SKM-1 treated with dmso at 0.1 percent for 144 hours (cell line): ENCODE measurements around the gene CADPS.

Source experiments
- DNase-seq: peaks from one replicate; lab custom pipeline; 2025; ENCODE audit not compliant: unreplicated experiment; lab: John Stamatoyannopoulos, UW

The CADPS gene

DNA sequence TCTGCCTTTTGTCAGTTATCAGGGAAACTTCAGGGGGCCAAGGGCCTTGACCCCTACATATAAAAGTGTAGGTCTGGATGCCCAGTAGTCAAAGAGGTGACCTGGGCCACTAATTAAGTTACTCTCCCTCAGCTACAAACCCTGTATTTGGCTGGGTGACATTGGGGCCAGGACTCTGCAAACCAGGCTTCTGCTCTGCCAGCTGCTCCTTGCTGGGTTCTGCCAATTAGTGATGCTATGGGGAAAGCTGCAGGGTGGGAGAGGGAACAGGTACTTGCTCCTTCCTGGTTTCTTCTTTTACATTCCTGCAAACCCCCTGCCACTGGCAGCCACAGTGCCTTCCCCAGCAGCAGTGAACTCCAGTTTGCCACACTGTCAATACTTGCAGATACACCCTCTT, 179.2 kb downstream of the CADPS start:
- DNase-seq: no peak

DNA sequence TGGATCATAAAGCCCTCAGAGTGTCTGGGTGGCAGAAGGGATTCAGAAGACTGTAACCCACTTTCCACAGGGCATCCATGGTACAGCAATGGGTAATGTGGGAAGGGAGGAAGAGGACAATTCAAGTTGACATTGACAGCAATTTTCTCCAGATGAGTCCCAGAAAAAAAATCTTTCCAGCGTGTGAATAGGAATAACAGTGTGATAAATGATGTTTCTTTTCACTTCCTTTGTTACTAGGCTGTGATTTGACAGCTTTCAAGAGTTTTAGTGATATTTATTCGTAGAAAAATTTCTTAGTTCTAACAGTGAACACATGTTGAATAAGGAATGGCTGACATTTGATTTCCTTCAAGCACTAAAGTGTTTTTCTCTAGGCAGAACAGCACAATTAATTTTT, 186.4 kb downstream of the CADPS start:
- no peak for DNase-seq

DNA sequence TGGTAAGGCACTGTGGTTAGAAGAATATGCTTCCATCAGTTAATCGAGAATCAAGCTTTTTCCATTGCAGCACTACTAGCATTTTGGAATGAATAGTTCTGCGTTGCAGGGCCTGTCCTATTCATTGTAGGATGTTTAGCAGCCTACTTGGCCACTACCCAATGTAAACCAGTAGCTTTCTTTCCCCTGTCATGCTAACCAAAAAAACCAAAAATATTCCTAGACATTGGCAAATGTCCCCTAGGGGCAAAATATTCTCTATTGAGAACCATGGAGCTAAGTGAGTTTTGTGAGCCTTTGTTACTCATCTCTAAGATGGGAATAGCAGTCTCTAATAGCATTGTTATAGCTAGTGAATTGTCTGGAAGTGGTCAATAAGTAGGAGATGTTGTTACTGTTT, 187.2 kb downstream of the CADPS start:
- no peak for DNase-seq

DNA sequence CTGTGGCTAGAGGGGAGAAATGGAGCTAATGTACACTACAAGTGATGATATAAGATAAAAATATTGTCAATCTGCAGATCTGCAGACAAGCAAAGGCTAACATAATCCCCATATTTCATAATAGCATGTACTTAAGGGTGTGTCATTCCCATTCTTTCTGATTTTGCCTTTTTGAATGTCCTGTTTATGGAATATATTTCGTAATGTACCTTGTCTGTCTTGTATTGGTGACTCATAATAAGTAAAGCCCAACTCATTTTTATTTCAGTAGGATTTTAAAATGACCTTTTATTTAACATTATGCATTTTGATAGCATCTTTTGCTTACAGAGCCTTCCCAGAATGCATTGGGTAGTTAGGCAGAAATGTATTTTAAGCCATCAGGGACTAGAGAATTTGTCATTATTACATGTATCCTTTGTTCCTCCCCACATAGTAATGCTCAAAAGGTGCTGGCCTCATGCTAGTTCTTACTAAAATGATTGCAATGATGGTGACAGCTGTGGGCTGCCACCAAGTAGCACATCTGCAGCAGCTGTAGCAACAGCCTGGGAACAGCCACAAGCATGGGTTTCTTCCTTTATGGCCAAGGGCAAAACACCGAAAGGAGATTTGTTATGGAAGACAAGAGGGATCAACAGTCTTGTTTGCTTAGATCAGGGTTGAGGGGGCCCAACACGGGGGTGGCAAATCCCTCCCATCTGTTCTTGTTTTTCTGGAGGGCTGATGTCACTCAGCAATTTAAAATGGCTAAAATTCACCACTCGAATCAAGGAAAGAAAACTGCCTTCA, 188.5 kb downstream of the CADPS start:
- DNase-seq: no peak

DNA sequence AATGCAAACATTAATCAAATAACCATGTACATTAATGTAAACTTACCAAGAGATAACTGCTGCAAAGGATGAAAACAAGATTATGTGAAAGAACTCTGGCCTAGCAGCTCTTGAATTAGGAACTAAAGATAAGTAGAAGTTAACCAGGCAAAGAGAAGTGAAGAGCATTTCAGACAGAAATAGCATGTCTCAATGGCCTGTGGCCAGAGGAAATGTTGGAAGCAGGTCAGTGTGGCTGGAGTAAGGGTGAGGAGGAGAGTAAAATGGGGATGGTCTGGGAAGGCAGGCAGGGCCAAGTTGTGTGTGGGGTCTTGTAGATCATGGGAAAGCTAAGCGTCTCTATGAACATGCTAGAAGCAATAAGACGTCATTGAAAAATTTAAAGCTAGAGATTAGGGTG, 192.4 kb downstream of the CADPS start:
- no peak for DNase-seq

DNA sequence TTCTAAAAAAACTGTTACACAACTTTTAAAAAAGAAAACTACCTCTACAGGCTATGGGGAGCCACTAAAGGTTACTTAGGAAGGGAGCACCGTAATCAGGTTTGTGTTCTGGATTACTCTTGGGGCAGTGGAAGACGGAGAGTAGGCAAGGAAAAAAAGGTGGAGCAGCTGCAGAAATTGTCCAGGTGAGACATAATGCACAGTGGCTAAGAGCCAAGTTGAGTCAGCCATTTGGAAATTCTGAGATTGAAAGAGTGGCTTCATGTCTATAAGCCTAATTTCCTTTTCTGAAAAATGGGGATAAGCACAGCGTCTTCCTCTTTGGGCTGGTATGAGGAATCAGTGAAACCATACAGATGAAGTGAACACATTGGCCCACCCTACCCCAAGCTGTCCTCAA, 195.2 kb downstream of the CADPS start:
- DNase-seq: no peak

DNA sequence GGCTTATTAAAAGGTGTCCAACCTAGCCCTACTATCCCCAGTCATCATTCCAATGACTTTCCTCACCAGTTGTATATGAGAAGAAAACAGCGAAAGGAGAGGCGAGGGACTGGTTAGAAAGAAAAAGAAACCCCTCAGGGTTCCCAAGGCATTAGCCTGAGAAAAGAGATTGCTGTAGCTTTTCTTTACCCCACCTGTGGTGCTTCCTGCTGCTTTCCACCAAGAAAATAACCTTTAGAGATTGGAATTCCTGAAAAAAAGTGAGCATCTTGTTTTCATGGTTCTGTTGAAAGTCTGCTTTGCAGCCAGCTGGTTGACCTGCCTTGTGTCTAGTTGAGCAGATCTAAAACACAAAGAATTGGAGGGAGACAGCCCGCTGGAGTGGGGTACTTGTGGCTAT, 196.4 kb downstream of the CADPS start:
- DNase-seq: no peak

DNA sequence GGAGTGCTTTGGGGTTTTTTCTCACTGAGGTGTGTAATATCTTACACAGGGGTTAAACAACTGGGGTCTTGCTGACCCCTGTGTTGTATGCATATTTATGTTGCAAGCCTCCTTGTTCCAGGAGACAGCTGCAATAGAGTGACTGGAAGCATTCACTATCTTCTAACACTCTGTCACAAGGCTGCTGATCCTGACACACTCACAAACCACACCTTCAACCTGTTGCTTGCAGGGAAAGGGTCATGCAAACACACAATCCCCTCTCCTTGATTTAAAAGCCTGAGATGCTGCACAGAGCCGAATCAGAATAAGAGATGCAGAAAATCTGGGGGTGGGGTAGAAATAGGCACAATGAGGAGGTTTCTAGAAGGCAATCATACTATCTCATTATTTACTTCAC, 197.3 kb downstream of the CADPS start:
- no peak for DNase-seq

DNA sequence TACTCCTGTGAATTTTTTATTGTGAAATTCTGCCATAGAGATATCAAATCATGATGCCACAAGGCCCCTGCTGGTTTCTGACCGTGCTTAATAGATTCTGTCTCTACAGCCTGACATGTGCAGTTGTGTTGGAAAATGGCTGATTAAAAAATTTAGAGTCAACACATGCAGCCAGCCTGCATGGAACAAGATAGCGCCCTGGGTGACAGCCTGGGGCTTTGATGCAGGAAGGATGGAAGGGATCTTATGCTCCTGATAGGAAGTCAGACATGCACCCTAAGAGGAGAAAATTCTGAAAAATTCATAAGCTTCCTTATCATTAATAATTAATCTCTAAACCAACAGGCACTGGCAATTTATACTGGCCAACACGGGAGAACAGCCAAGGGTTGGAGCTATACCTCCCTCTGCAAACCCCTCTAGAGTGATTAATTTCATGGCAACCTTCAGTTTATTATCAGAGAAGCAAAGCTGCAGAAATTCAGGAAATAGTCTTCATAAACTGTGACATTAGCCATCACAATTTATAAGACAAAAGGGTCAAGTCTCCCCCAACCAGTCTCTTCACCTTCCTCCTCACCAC, 198.4 kb downstream of the CADPS start:
- DNase-seq: no peak

DNA sequence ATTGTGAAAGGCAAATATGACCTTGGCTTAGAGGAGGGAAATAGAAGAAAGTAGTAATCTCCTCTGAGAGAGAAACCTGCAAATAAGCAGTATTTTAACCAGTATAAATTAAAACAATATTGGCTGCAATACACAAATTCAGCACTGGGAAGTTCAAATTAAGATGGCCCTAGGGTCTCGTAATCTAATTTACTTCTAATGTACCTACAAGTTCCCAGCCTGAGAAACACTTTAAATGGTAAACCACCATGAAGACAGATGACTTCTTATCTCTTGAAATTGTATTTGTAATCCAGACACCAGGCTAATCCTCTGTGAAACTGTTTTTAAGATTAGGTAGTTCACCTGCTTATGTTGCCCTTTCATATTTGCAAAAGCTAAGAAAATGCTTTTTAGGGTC, 199.7 kb downstream of the CADPS start:
- DNase-seq: no peak

DNA sequence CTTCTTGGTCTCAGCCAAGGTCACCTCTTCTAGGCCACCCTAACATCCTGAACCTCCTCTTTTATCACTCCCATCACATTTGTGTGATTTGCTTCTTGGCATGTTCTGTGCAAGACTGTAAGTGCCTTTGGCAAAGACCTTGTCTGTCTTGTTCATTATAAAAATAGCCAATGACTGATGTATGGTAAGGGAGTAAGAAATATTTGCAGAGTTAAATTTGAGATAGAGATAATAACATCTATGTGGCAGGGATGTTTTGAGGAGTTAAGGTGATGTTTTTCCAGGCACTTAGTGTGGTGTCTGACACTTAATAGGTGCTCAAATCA, 202.3 kb downstream of the CADPS start:
- DNase-seq: no peak

DNA sequence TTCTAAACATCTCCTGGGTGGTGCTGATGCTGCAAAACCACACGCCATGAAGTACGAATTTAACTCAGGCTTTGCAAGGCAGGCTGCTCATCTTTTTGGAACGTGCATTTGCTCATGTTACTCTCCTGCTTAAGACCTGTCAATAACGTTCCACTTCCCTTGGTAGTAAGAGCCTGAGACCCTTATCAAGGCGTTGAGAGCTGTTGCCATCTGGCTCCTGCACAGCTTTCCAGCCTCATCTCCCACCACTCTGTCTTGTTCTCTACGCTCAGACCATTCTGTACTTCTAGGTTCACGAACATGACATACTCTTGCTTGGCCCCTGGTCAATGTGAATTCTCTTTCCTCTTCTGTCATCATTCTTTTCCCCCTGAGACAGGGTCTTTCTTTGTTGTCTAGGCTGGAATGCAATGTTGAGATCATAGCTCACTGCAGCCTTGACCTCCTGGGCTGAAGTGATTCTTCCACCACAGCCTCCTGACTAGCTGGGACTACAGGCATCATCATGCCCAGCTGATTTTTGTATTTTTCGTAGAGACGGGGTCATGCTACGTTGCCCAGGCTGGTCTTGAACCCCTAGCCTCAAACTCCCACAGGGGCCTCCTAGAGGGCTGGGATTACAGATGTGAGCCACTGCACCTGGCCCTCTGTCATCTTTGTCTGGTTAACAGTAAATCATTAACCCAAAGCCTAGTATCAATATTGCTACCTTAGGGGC, 202.8 kb downstream of the CADPS start:
- no peak for DNase-seq

DNA sequence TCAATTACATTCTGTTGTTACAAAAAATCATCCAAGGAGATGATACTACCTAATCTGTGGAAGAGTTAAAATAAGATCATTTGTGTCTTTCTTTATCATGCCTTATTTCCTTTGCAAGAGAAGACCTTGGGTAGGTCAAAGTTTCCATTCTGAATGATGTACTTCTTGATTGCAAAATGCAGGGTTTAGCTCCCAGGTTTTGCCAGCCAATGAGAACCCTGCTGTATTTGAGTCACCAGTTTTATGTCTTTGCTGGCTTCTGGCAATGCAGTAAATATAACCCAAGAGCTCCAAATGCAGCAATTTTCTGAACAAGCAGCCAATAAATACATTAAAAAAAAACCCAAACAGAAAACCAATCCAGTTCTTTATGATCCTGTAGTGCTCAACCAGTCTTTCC, 204.9 kb downstream of the CADPS start:
- no peak for DNase-seq

DNA sequence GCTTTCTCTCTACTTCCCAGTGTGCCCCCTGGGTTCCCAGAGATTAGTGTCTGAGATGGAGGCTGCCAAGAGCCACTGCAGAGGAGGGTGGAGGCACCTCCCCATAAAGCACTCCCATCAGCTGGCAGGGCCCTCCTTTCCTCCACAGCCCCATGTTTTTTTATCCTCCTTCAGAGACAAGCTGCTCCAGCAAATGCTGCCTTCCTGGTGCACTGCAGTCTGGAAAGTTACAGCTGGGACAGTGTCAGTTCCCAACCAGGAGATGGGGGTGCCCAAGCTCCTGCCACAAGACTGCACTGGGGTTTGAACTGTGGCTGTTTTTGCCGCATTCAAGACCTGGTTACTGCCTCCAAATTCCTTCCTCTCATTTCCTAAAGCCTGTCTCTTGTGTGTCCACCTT, 206.1 kb downstream of the CADPS start:
- DNase-seq: no peak

DNA sequence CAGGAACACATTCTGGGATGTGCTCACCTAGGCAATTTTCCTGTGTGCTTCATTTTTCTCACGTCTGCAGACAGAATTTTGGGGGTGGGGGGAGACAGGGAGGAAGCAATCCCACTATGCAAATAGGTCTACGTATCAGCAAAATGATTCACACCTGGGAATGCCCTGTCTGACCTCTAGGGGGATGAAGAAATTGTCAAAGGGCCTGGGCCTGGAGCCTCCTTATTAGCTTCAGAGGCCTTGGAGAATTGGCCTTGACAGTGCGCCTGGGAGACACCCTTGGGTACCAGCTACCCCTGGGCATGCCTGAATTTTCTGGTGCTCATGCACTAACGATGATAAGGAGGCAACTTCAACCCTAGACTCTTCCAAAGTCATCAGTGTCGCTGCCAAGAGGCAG, 207.5 kb downstream of the CADPS start:
- no peak for DNase-seq

DNA sequence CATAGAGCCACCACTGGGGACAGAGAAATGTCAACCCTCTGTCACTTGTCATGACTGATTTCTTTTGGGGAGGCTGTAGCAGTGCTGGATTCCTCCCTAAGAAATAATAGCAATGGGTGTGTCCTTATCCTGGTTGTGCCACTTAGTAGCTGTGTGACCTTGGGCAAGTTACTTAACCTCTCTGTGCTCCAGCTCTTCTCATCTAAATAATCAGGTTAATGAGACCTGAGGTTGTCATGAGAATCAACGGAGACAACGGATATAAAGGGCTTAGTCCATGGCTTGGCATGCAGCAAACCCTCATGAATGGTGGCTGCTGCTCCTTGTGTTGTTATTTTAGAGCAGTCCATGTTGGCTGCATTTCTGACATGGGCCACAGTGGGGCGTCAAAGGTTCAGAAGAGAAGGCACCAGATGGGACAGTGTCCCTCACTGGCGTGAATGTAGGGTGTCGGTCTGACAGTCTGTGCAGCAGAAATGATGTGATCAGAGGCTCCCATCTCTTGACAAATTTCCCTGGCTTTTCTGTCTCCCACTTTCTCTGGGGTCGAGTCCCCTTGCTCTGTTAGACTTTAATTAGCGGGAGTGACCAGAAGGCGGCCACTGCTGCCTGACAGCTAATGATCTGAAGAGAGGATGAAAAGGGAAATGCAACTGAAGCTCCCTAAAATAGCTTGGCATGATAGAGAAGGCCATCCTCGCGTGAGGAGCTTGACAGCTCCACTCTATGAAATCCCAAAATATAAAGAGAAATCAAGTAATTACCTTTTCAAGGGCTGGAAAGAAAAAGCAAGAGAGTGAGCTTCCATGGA, 209.4 kb downstream of the CADPS start:
- peak; percentile 31 for DNase-seq

DNA sequence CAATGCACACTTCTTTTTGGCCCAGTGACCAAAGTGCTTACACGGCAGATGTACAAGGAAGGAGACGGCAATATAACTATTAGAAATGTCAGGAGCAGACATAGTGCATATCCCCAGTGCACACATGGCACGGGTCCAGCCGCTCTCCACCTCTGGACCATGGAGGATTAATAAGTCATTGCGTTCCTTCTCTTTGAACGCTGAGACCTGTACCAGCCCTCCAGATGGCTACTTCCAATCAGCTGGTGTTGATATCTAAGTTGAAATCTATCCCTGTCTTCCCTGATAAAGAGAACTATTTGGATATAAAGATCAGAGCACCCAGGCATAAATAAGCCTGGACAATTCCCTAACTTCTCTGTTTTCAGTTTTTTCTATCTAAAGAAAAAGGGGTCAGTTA, 212.5 kb downstream of the CADPS start:
- DNase-seq: no peak

DNA sequence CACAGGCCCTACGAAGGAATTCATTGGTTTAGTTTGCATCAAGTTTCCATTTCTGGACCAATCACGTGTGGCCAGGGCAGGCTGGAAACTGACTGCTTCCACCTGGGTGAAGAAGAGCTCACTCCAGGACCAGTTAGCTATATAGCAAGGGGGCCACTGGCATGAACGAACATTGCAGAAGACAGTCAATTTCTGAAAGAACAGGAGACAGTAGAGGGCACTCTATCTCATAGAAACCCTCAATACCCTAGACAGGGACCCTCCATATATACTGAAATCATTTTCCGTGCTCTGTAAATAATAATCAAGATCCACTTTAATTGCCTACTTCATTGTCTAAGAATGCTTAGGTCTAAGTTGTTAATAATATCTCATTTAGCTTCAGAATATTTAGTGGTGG, 215.6 kb downstream of the CADPS start:
- no peak for DNase-seq

DNA sequence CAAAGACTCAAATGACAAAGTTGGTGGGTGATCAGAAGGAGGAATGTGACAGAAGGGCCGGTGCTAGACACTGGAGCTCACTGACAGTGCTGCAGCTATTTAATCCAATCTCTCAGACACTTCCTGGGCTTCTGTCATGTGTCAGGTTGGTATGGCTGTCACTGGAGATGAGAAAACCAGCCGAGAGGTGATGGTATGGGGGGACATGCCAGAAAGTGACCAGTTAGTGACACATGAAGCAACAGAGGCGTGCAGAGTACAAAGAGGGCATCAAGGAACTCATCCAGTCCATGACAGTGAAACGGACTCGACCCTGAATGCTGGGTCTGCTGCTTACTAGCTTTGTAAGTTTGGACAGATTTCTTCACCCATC, 219.5 kb downstream of the CADPS start:
- DNase-seq: no peak

DNA sequence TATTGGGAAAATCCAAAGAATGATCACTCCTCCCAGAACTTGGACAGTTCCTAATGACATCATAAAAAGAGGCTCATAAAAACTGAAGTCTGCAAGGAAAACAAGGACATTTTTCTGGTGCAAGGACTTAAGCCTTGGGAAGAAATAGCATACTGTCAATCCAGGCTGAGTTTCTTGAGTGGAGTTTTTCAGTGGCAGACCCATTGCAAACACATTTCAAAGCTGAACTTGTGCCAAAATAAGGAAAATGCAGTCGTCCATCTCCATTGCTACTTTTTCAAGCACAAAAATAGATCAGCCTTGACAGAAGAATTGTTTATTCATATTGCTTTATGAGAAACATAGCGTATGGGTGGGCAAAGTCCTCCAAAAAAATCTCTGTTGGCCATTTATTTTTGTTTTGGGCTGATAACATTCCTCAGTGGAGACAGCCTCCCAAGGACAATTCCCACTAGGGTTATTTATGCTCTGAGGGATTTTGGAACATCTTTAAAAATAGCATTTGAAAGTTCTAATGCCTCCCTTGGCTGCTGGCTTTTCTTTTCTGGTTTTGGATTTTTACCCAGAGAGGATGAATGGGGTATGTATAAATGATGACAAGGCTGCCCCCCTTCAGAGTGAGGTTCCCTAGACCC, 220.0 kb downstream of the CADPS start:
- no peak for DNase-seq

DNA sequence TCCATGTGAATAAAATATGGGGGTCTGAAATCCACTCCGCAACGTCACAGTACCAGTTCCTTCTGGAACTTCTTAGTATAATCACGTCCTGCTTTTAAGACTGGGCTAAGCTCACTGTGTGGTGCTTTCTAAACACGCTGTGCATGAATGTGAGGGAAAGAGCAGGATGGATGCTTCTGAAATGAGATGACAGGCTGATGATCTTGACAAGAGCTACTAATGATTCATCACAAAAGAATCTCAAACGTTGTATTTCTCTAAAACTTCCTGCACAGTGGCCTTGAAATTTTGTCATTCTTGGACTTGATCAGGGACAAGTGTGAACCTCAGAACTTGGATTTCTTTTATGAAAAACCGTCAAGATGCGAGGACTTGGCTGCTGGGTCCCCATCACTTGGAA, 221.4 kb downstream of the CADPS start:
- no peak for DNase-seq
